Left lung (tissue), 10 donors: ENCODE measurements around the gene KLF13. TPM values are rescaled to one million over a fixed set of nuclear protein-coding genes. Genes with fewer than 3 reads are reported as not detected.
A peak's percentile ranks its signal among the peaks of the same experiment; 100 is the strongest.

Source experiments
- ATAC-seq: fragments of 200-7000 bp; cut with Tn5 transposase; one replicate; pipeline ENCODE4 v1.9.1; 2020; ENCODE audit warnings: moderate library complexity
- DNase-seq, 4 donors: peaks; one replicate each; pipeline ENCODE4 v3.0.0-alpha.2; 2013 to 2020
- H3K27ac ChIP-seq, 2 donors: fragments of 200-600 bp; sonication (generic) in 1 of 2; one replicate each; pipeline versions ENCODE4 v1.5.0 to v1.8.0; 2020 to 2021
- H3K27me3 ChIP-seq, 2 donors: fragments of 200-600 bp; sonication (generic) in 1 of 2; one replicate each; pipeline versions ENCODE4 v1.5.0 to v1.8.0; 2020 to 2021
- H3K36me3 ChIP-seq, 2 donors: fragments of 200-600 bp; sonication (generic) in 1 of 2; one replicate each; pipeline versions ENCODE4 v1.5.0 to v1.8.0; 2020 to 2021
- H3K4me1 ChIP-seq, 2 donors: fragments of 200-600 bp; one replicate each; pipeline ENCODE4 v1.8.0; 2021
- H3K4me3 ChIP-seq, 2 donors: fragments of 200-600 bp; sonication (generic) in 1 of 2; one replicate each; pipeline versions ENCODE4 v1.5.0 to v1.8.0; 2020 to 2021; ENCODE audit warnings: mild to moderate bottlenecking in 1 of 2
- H3K9me3 ChIP-seq, 2 donors: fragments of 200-600 bp; sonication (generic) in 1 of 2; one replicate each; pipeline versions ENCODE4 v1.5.0 to v1.8.0; 2020 to 2021
- intact Hi-C, 2 donors: fragments of 100-400 bp; cut with DNase I; formaldehyde crosslinking; loops; one replicate each; pipeline versions ENCODE4 v1.11.2 to v1.14.2; 2022
- polyA plus RNA-seq, 6 donors: library from polyadenylated mRNA; unstranded; fragments of 120-200 nt; gene quantifications; one replicate each; pipeline ENCODE4 v1.2.1, GENCODE V29; 2013; ENCODE audit not compliant: insufficient read length in 6 of 6
- total RNA-seq, 2 donors: library from RNA; stranded (reverse); fragmentation: NEBNext Ultra II Directional; extraction: Animal tissue kit (Norgen Biotek cat#: 25700); gene quantifications; one replicate each; pipeline ENCODE4 v1.2.1, GENCODE V29; 2021
- TF ChIP-seq, protein P1 (sequence below), 2 donors: fragments of 200-600 bp; sonication (generic) in 1 of 2; IDR thresholded peaks; one replicate each; pipeline versions ENCODE4 v1.5.0 to v1.8.0; 2021; ENCODE audit warnings: antibody characterized with exemption in 2 of 2
- donor health status: DM: no; HTN: yes; CAD: no.
- donor health status: DM: no; HTN: no; CAD: no.

The KLF13 gene
- total and polyA plus RNA-seq, 8 donors, result 44.7 to 116 (median 61.4) TPM

- Histone ChIP-seq H3K27me3 (no peaks in the 10 kb centered on the region), H3K36me3 (no peaks in the 10 kb centered on the region), H3K9me3 (peaks cover 0 to 2% of the 10 kb centered on the region in 2 donors), H3K27ac (peak overlapping the region; percentile 99 to 100), H3K4me3 (peak overlapping the region; percentile 91 to 97), H3K4me1 (peaks cover 14 to 46% of the 10 kb centered on the region in 2 donors)
- TF ChIP-seq, protein P1, sequence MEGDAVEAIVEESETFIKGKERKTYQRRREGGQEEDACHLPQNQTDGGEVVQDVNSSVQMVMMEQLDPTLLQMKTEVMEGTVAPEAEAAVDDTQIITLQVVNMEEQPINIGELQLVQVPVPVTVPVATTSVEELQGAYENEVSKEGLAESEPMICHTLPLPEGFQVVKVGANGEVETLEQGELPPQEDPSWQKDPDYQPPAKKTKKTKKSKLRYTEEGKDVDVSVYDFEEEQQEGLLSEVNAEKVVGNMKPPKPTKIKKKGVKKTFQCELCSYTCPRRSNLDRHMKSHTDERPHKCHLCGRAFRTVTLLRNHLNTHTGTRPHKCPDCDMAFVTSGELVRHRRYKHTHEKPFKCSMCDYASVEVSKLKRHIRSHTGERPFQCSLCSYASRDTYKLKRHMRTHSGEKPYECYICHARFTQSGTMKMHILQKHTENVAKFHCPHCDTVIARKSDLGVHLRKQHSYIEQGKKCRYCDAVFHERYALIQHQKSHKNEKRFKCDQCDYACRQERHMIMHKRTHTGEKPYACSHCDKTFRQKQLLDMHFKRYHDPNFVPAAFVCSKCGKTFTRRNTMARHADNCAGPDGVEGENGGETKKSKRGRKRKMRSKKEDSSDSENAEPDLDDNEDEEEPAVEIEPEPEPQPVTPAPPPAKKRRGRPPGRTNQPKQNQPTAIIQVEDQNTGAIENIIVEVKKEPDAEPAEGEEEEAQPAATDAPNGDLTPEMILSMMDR (IDR thresholded peaks at IDR 0.05), result no peak
- DNase-seq (peak; percentile 72 to 95 (median 84)), ATAC-seq (peak; percentile 15)
- intact Hi-C loops, result loop anchor here in 1 of 2 donors (5.0 kb wide), 1 partner anchor 113 kb away; no protein-coding TSS in a partner anchor
Measured at GRCh38 chr15:31325595-31326155, 960 bp upstream of the KLF13 start.

GRCh38 chr15:31326875-31327668 is 437 bp downstream of the KLF13 start:
- Histone ChIP-seq H3K36me3 (peaks cover 0 to 3% of the 10 kb centered on the region in 2 donors), H3K27ac (peak overlapping the region; percentile 99 to 100), H3K4me1 (peaks cover 25 to 59% of the 10 kb centered on the region in 2 donors), H3K9me3 (no peaks in the 10 kb centered on the region), H3K27me3 (no peaks in the 10 kb centered on the region), H3K4me3 (peak overlapping the region; percentile 87 to 97)
- DNase-seq, result peak in 1 of 4 donors; percentile 80
- TF ChIP-seq, protein P1 (IDR thresholded peaks at IDR 0.05), result no peak
- intact Hi-C loops, result loop anchor here in 1 of 2 donors (5.0 kb wide), 1 partner anchor 115 kb away; no protein-coding TSS in a partner anchor
- ATAC-seq, result peak; percentile 17

- H3K36me3 ChIP-seq, result peaks cover 0 to 3% of the 10 kb centered on the region in 2 donors
- intact Hi-C loops, result loop anchor here in 1 of 2 donors (5.0 kb wide), 1 partner anchor 116 kb away; no protein-coding TSS in a partner anchor
- no peaks in the 10 kb centered on the region for H3K9me3 ChIP-seq
- DNase-seq (peak; percentile 52 to 94 (median 75)), ATAC-seq (peak; percentile 16)
- TF ChIP-seq, protein P1 (IDR thresholded peaks at IDR 0.05), result peak in 1 of 2 donors; percentile 9
- H3K27ac ChIP-seq, result peak overlapping the region; percentile 99 to 100
- H3K27me3 ChIP-seq, result no peaks in the 10 kb centered on the region
- peaks cover 33 to 67% of the 10 kb centered on the region in 2 donors for H3K4me1 ChIP-seq
- peak overlapping the region; percentile 87 to 97 for H3K4me3 ChIP-seq
Measured at GRCh38 chr15:31327669-31328427, 1.2 kb downstream of the KLF13 start.

DNA sequence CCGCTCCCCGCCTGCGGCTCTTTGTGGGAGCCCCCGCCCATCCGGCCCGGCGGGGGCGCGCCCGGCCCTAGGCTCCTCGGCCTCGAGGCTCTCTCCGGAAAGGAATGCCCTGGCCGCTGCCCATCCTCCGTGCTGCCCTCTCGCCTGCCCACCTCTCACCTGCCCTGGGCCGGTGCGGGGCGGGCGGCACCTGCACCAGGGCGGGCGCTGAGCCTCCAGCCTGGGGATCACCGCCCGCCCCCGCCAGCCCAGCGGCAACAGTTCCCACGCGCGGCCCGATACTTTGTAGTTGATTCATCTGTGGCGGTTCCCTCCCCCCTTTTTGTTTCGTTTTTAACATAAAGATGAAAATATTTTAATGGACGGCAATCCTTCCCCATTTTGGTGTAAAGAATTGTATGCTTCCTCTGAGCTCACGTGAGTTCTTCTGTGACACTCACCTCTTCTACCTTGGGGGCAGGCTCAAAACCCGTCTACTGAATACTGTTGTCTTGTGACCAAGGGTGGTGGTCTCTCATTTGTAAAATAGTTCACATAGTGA is 1.9 kb downstream of the KLF13 start:
- H3K4me3 ChIP-seq, result peak overlapping the region; percentile 87 to 97
- ATAC-seq, result peak; percentile 2
- H3K27me3 ChIP-seq, result no peaks in the 10 kb centered on the region
- intact Hi-C loops, result loop anchor here in 1 of 2 donors (5.0 kb wide), 1 partner anchor 116 kb away; no protein-coding TSS in a partner anchor
- TF ChIP-seq, protein P1 (IDR thresholded peaks at IDR 0.05), result peak in 1 of 2 donors; percentile 2
- H3K27ac ChIP-seq, result peak overlapping the region; percentile 99 to 100
- peaks cover 0 to 3% of the 10 kb centered on the region in 2 donors for H3K36me3 ChIP-seq
- peaks cover 39 to 71% of the 10 kb centered on the region in 2 donors for H3K4me1 ChIP-seq
- peak in 2 of 4 donors; percentile 49 to 90 for DNase-seq
- no peaks in the 10 kb centered on the region for H3K9me3 ChIP-seq
